HUES48 (cell line): ENCODE results near the gene APEH.

Experiments
- H3K27ac ChIP-seq: one replicate; pipeline ENCODE4 v1.7.0; 2013; ENCODE audit warnings: low read depth, low read length, inconsistent platforms
- H3K27me3 ChIP-seq: 2 replicates; pipeline ENCODE4 v1.6.1; 2013; ENCODE audit warnings: mild to moderate bottlenecking, low read length; ENCODE audit not compliant: control insufficient read depth, insufficient read depth
- H3K36me3 ChIP-seq: 2 replicates; pipeline ENCODE4 v1.6.1; 2013; ENCODE audit warnings: low read length; ENCODE audit not compliant: control insufficient read depth, insufficient read depth
- H3K4me1 ChIP-seq: 2 replicates; pipeline ENCODE4 v1.6.1; 2013; ENCODE audit warnings: mild to moderate bottlenecking, low read length; ENCODE audit not compliant: control insufficient read depth, insufficient read depth
- H3K4me3 ChIP-seq: 2 replicates; pipeline ENCODE4 v1.5.1; 2013; ENCODE audit warnings: mild to moderate bottlenecking, low read depth, low read length
- H3K9ac ChIP-seq: 2 replicates; pipeline ENCODE4 v1.6.1; 2013; ENCODE audit warnings: mild to moderate bottlenecking, low read depth, low read length, moderate library complexity
- H3K9me3 ChIP-seq: 2 replicates; pipeline ENCODE4 v1.6.1; 2013; ENCODE audit warnings: low read length; ENCODE audit not compliant: control insufficient read depth, insufficient read depth

Gene APEH

DNA sequence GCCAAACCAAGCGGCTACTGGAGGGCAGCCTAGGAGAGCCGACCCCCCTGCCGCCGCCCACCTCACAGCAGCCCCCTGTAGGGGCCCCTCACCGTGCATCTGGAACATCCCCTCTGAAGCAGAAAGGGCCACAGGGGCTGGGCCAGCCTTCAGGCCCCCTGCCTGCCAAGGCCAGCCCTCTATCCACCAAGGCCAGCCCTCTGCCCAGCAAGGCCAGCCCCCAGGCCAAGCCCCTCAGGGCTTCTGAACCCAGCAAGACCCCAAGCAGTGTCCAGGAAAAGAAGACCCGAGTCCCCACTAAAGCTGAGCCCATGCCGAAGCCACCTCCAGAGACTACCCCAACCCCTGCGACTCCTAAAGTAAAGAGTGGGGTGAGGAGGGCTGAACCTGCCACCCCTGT is 23.5 kb upstream of the APEH start:
- Histone ChIP-seq H3K27me3 (no peaks in the 10 kb centered on the region), H3K27ac (no peak overlapping the region), H3K4me3 (no peak overlapping the region), H3K36me3 (no peaks in the 10 kb centered on the region), H3K4me1 (no peaks in the 10 kb centered on the region), H3K9me3 (no peaks in the 10 kb centered on the region), H3K9ac (no peak overlapping the region)

DNA sequence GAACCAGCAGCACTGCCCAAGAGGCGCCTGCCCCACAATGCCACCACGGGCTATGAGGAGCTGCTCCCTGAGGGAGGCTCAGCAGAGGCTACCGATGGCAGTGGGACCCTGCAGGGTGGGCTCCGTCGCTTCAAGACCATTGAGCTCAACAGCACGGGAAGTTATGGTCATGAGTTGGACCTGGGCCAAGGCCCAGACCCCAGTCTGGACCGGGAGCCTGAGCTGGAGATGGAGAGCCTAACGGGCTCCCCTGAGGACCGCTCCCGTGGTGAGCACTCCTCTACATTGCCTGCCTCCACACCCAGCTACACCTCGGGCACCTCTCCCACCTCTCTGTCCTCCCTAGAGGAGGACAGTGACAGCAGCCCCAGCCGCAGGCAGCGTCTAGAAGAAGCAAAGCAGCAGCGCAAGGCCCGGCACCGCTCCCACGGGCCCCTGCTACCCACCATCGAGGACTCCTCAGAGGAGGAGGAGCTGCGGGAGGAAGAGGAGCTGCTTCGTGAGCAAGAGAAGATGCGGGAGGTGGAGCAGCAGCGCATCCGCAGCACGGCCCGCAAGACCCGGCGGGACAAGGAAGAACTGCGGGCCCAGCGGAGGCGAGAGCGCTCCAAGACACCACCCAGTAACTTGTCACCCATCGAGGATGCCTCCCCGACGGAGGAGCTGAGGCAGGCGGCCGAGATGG is 21.8 kb upstream of the APEH start:
- Histone ChIP-seq H3K9ac (no peak overlapping the region), H3K4me1 (no peaks in the 10 kb centered on the region), H3K27ac (no peak overlapping the region), H3K36me3 (no peaks in the 10 kb centered on the region), H3K9me3 (no peaks in the 10 kb centered on the region), H3K27me3 (no peaks in the 10 kb centered on the region), H3K4me3 (no peak overlapping the region)

DNA sequence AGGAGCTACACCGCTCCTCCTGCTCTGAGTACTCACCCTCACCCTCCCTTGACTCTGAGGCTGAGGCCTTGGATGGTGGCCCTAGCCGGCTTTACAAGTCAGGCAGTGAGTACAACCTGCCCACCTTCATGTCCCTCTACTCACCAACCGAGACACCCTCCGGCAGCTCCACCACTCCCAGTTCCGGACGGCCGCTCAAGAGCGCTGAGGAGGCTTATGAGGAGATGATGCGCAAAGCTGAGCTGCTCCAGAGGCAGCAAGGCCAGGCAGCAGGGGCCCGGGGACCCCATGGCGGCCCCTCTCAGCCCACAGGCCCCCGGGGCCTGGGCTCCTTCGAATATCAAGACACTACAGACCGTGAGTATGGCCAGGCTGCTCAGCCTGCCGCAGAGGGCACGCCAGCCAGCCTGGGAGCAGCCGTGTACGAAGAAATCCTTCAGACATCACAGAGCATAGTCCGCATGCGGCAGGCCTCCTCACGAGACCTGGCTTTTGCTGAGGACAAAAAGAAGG is 21.2 kb upstream of the APEH start:
- no peaks in the 10 kb centered on the region for H3K27me3 ChIP-seq
- no peak overlapping the region for H3K9ac ChIP-seq
- no peaks in the 10 kb centered on the region for H3K9me3 ChIP-seq
- H3K4me3 ChIP-seq: no peak overlapping the region
- H3K27ac ChIP-seq: no peak overlapping the region
- H3K36me3 ChIP-seq: no peaks in the 10 kb centered on the region
- H3K4me1 ChIP-seq: no peaks in the 10 kb centered on the region

DNA sequence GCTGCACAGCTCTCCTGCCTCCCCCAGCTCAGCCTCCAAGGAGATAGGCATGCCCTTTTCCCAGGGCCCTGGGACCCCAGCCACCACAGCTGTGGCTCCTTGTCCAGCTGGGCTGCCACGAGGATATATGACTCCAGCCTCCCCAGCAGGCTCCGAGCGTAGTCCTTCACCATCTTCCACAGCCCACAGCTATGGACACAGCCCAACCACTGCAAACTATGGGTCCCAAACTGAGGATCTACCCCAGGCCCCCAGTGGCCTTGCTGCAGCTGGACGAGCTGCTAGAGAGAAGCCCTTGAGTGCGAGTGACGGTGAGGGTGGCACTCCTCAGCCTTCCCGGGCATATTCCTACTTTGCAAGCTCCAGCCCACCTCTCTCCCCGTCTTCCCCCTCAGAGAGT is 20.5 kb upstream of the APEH start:
- Histone ChIP-seq H3K27ac (no peak overlapping the region), H3K36me3 (no peaks in the 10 kb centered on the region), H3K27me3 (no peaks in the 10 kb centered on the region), H3K4me3 (no peak overlapping the region), H3K4me1 (no peaks in the 10 kb centered on the region), H3K9me3 (no peaks in the 10 kb centered on the region), H3K9ac (no peak overlapping the region)

DNA sequence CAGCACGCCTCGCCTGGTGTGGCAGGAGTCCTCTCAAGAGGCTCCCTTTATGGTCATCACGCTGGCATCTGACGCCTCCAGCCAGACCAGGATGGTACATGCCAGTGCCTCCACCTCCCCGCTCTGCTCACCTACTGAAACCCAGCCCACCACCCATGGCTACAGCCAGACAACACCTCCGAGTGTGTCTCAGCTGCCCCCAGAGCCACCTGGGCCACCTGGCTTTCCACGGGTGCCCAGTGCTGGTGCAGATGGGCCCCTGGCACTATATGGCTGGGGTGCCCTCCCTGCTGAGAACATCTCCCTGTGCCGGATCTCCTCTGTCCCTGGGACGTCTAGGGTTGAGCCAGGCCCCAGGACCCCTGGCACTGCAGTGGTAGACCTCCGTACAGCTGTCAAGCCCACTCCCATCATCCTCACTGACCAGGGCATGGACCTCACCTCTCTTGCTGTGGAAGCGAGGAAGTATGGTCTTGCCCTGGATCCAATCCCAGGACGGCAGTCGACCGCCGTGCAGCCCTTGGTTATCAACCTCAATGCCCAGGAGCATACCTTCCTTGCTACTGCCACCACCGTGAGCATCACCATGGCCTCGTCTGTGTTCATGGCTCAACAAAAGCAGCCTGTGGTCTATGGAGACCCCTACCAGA is 19.9 kb upstream of the APEH start:
- H3K27me3 ChIP-seq: no peaks in the 10 kb centered on the region
- H3K27ac ChIP-seq: no peak overlapping the region
- no peaks in the 10 kb centered on the region for H3K4me1 ChIP-seq
- H3K9me3 ChIP-seq: no peaks in the 10 kb centered on the region
- H3K4me3 ChIP-seq: no peak overlapping the region
- no peaks in the 10 kb centered on the region for H3K36me3 ChIP-seq
- H3K9ac ChIP-seq: no peak overlapping the region

DNA sequence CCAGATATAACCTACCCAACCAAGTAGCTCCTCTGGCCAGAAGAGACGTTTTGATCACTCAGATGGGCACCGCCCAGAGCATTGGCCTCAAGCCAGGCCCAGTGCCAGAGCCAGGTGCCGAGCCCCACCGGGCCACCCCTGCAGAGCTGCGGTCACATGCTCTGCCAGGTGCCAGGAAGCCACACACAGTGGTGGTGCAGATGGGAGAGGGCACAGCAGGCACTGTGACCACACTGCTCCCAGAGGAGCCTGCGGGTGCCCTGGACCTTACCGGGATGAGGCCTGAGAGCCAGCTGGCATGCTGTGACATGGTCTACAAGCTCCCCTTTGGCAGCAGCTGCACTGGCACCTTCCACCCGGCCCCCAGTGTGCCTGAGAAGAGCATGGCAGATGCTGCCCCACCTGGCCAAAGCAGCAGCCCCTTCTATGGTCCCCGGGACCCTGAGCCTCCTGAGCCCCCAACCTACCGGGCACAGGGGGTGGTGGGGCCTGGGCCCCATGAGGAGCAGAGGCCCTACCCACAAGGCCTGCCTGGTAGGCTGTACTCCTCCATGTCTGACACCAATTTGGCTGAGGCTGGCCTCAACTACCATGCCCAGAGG is 19.1 kb upstream of the APEH start:
- Histone ChIP-seq H3K4me3 (no peak overlapping the region), H3K36me3 (no peaks in the 10 kb centered on the region), H3K9me3 (no peaks in the 10 kb centered on the region), H3K27ac (no peak overlapping the region), H3K9ac (no peak overlapping the region), H3K27me3 (no peaks in the 10 kb centered on the region), H3K4me1 (no peaks in the 10 kb centered on the region)

DNA sequence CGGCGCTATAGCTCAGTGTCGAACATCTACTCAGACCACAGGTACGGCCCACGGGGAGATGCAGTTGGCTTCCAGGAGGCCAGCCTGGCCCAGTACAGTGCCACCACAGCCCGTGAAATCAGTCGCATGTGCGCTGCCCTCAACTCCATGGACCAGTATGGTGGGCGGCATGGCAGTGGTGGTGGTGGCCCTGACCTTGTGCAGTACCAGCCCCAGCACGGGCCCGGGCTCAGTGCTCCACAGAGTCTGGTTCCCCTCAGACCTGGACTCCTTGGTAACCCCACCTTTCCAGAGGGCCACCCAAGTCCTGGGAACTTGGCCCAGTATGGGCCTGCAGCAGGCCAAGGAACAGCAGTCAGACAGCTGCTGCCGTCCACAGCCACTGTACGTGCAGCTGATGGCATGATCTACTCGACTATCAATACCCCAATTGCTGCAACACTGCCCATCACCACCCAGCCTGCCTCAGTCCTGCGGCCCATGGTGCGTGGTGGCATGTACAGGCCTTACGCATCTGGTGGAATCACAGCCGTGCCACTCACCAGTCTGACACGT is 18.3 kb upstream of the APEH start:
- Histone ChIP-seq H3K4me1 (no peaks in the 10 kb centered on the region), H3K9ac (no peak overlapping the region), H3K27me3 (no peaks in the 10 kb centered on the region), H3K36me3 (no peaks in the 10 kb centered on the region), H3K9me3 (no peaks in the 10 kb centered on the region), H3K27ac (no peak overlapping the region), H3K4me3 (no peak overlapping the region)

DNA sequence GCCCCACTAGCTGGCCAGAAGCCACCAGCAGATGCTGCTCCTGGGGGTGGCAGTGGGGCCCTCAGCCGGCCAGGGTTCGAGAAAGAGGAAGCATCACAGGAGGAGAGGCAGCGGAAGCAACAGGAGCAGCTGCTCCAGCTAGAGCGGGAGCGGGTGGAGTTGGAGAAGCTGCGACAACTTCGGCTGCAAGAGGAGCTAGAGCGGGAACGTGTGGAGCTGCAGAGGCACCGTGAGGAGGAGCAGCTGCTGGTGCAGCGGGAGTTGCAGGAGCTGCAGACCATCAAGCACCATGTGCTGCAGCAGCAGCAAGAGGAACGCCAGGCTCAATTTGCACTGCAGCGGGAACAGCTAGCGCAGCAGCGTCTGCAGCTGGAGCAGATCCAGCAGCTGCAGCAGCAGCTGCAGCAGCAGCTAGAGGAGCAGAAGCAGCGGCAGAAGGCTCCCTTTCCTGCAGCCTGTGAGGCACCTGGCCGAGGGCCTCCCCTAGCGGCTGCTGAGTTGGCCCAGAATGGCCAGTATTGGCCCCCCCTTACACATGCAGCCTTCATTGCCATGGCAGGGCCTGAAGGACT is 17.5 kb upstream of the APEH start:
- Histone ChIP-seq H3K4me3 (no peak overlapping the region), H3K27ac (no peak overlapping the region), H3K9ac (no peak overlapping the region), H3K9me3 (no peaks in the 10 kb centered on the region), H3K36me3 (no peaks in the 10 kb centered on the region), H3K4me1 (no peaks in the 10 kb centered on the region), H3K27me3 (no peaks in the 10 kb centered on the region)

DNA sequence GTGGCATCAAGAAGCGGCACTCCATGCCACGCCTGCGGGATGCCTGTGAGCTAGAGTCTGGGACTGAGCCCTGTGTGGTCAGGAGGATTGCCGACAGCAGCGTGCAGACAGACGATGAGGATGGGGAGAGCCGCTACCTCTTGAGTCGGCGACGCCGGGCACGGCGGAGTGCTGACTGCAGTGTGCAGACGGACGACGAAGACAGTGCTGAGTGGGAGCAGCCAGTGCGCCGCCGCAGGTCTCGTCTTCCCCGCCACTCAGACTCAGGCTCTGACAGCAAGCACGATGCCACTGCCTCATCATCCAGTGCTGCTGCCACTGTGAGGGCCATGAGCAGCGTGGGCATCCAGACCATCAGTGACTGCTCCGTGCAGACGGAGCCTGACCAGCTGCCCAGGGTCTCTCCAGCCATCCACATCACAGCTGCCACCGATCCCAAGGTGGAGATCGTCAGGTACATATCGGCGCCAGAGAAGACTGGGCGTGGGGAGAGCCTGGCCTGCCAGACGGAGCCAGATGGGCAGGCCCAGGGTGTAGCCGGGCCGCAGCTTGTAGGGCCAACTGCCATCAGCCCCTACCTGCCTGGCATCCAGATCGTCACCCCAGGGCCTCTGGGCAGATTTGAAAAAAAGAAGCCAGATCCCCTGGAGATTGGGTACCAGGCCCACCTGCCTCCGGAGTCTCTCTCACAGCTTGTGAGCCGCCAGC is 16.8 kb upstream of the APEH start:
- H3K36me3 ChIP-seq: no peaks in the 10 kb centered on the region
- H3K4me1 ChIP-seq: no peaks in the 10 kb centered on the region
- no peaks in the 10 kb centered on the region for H3K27me3 ChIP-seq
- H3K27ac ChIP-seq: no peak overlapping the region
- H3K9ac ChIP-seq: no peak overlapping the region
- H3K4me3 ChIP-seq: no peak overlapping the region
- no peaks in the 10 kb centered on the region for H3K9me3 ChIP-seq

DNA sequence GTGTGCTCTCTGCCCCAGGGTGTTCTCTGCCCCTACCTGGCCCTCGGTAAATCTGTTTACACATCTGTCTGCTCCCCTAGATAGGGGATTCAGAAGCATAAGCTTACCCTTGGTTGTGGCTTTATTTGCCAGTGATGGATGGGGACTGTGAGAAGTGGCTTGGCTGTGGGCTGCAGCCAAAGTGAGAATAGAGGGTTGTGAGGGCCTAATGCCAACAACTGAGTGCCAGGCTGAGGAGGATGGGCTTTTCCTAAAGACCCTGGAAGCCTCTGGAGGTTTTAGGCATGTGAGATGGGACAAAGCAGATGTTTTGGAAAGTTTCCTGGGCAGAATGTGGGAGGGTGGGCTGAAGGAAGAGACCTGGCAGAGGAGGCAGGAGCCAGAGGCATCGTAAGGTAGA is 15.4 kb upstream of the APEH start:
- no peak overlapping the region for H3K27ac ChIP-seq
- no peak overlapping the region for H3K9ac ChIP-seq
- no peak overlapping the region for H3K4me3 ChIP-seq
- no peaks in the 10 kb centered on the region for H3K36me3 ChIP-seq
- no peaks in the 10 kb centered on the region for H3K27me3 ChIP-seq
- H3K9me3 ChIP-seq: no peaks in the 10 kb centered on the region
- no peaks in the 10 kb centered on the region for H3K4me1 ChIP-seq
